ENCODE measurements around the gene RNF133.

DNA sequence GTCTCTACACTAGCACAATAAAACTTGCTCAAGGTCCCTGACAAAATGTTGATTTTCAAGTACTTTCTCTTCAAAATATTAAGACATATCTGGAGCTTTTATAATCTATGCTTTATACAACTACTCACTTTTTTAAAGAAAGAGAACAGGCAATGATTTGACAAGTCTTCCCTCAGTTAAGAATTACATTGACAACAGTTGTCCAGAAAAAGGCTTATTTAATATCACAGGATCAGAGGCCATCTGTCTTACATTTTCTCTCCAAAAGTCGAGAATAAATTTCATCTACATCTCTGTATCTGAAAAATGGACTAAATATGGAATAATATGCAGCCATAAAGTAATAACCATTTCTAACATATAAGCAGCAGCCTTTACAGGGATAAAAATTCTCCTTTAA, 12.0 kb upstream of the RNF133 start:
- TF ChIP-seq POLR2AphosphoS5 (IDR thresholded peaks at IDR 0.05): no peak
- TF ChIP-seq, protein P1, sequence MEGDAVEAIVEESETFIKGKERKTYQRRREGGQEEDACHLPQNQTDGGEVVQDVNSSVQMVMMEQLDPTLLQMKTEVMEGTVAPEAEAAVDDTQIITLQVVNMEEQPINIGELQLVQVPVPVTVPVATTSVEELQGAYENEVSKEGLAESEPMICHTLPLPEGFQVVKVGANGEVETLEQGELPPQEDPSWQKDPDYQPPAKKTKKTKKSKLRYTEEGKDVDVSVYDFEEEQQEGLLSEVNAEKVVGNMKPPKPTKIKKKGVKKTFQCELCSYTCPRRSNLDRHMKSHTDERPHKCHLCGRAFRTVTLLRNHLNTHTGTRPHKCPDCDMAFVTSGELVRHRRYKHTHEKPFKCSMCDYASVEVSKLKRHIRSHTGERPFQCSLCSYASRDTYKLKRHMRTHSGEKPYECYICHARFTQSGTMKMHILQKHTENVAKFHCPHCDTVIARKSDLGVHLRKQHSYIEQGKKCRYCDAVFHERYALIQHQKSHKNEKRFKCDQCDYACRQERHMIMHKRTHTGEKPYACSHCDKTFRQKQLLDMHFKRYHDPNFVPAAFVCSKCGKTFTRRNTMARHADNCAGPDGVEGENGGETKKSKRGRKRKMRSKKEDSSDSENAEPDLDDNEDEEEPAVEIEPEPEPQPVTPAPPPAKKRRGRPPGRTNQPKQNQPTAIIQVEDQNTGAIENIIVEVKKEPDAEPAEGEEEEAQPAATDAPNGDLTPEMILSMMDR (IDR thresholded peaks at IDR 0.05): no peak

All from transverse colon (tissue), 4 donors.